Measurements from ENCODE around the gene PHF21B. TPM values are rescaled to one million over a fixed set of nuclear protein-coding genes. Genes with fewer than 3 reads are reported as not detected.

PHF21B gene
- total RNA-seq, 1 experiment from 2014 or later, result 0.12 TPM

GRCh38 chr22:44848791-44849420 lies 160.9 kb downstream of the PHF21B start:
- no peak for DNase-seq (ENCODE audit: extremely low read depth, low read depth)

GRCh38 chr22:44848296-44848741 lies 161.5 kb downstream of the PHF21B start:
- DNase-seq (ENCODE audit: extremely low read depth, low read depth), result no peak

- no peak for DNase-seq (ENCODE audit: extremely low read depth, low read depth)
These were observed 161.9 kb downstream of the PHF21B start for GRCh38 chr22:44847892-44848291.

GRCh38 chr22:44847380-44847779 lies 162.4 kb downstream of the PHF21B start:
- no peak for DNase-seq (ENCODE audit: extremely low read depth, low read depth)

- DNase-seq (ENCODE audit: extremely low read depth, low read depth), result no peak
These were observed 163.0 kb downstream of the PHF21B start for GRCh38 chr22:44846726-44847275.

GRCh38 chr22:44845796-44846720 lies 163.7 kb downstream of the PHF21B start:
- no peak for DNase-seq (ENCODE audit: extremely low read depth, low read depth)

- DNase-seq (ENCODE audit: extremely low read depth, low read depth), result no peak
These were observed 164.6 kb downstream of the PHF21B start for GRCh38 chr22:44845191-44845590.

GRCh38 chr22:44842417-44842816 lies 167.4 kb downstream of the PHF21B start:
- DNase-seq (ENCODE audit: extremely low read depth, low read depth), result no peak

- no peak for DNase-seq (ENCODE audit: extremely low read depth, low read depth)
These were observed 169.0 kb downstream of the PHF21B start for GRCh38 chr22:44840611-44841322.

GRCh38 chr22:44839721-44840120 lies 170.1 kb downstream of the PHF21B start:
- no peak for DNase-seq (ENCODE audit: extremely low read depth, low read depth)

- DNase-seq (ENCODE audit: extremely low read depth, low read depth), result no peak
These were observed 170.7 kb downstream of the PHF21B start for GRCh38 chr22:44839061-44839460.

GRCh38 chr22:44838316-44839016 lies 171.3 kb downstream of the PHF21B start:
- no peak for DNase-seq (ENCODE audit: extremely low read depth, low read depth)

- DNase-seq (ENCODE audit: extremely low read depth, low read depth), result no peak
These were observed 172.3 kb downstream of the PHF21B start for GRCh38 chr22:44837481-44837880.

GRCh38 chr22:44834065-44834464 lies 175.7 kb downstream of the PHF21B start:
- DNase-seq (ENCODE audit: extremely low read depth, low read depth), result no peak

- no peak for DNase-seq (ENCODE audit: extremely low read depth, low read depth)
These were observed 177.9 kb downstream of the PHF21B start for GRCh38 chr22:44831885-44832284.

Other genes with a start within 250 kb of the PHF21B start
- gene NUP50, start 153.9 kb upstream of the PHF21B start, total RNA-seq (2014; rRNA removed; shearing (Covaris generic)), result 47.1 and 51.6 TPM in 2 replicates
- 31.8 and 32.7 TPM in 2 replicates for gene KIAA0930, start 230.9 kb upstream of the PHF21B start, total RNA-seq (2014; rRNA removed; shearing (Covaris generic))